Right atrium auricular region (tissue), 2 donors: ENCODE data around the gene COASY. TPM values are rescaled to one million over a fixed set of nuclear protein-coding genes. Genes with fewer than 3 reads are reported as not detected.

Experiments used
- DNase-seq: peaks from one replicate; pipeline ENCODE4 v3.0.0-alpha.2; 2019; ENCODE audit warnings: low spot score
- H3K27ac ChIP-seq, 2 donors: fragments of 200-600 bp; sonication (generic); 1 replicate in 1 of 2; 2 replicates in 1 of 2; pipeline ENCODE4 v1.5.1; 2016 to 2019
- H3K27me3 ChIP-seq, 2 donors: fragments of 200-600 bp; sonication (generic); one replicate each; pipeline versions ENCODE4 v1.5.1 to v1.6.0; 2017 to 2019
- H3K36me3 ChIP-seq: fragments of 200-600 bp; sonication (generic); one replicate; pipeline ENCODE4 v1.5.1; 2016
- H3K4me1 ChIP-seq, 2 donors: fragments of 200-600 bp; sonication (generic); one replicate each; pipeline versions ENCODE4 v1.5.1 to v1.6.0; 2017 to 2019
- H3K4me3 ChIP-seq, 2 donors: fragments of 200-600 bp; sonication (generic); 1 replicate in 1 of 2; 2 replicates in 1 of 2; pipeline ENCODE4 v1.5.1; 2017 to 2019; ENCODE audit warnings: mild to moderate bottlenecking in 1 of 2, moderate library complexity in 1 of 2
- H3K9me3 ChIP-seq, 2 donors: fragments of 200-600 bp; sonication (generic); one replicate each; pipeline ENCODE4 v1.5.1; 2019
- total RNA-seq, 2 donors: library from RNA; depleted of rRNA; stranded (reverse); fragments of >200 nt; gene quantifications; one replicate each; pipeline ENCODE4 v1.1.0, GENCODE V29; 2016
- TF ChIP-seq, protein P1 (sequence below), 2 donors: fragments of 200-600 bp; sonication (generic); IDR thresholded peaks; one replicate each; pipeline ENCODE4 v1.5.1; 2019; ENCODE audit warnings: antibody characterized with exemption in 2 of 2

The COASY gene
- total RNA-seq, 2 donors from 2014 or later, result 18.1 to 19.0 TPM

DNA sequence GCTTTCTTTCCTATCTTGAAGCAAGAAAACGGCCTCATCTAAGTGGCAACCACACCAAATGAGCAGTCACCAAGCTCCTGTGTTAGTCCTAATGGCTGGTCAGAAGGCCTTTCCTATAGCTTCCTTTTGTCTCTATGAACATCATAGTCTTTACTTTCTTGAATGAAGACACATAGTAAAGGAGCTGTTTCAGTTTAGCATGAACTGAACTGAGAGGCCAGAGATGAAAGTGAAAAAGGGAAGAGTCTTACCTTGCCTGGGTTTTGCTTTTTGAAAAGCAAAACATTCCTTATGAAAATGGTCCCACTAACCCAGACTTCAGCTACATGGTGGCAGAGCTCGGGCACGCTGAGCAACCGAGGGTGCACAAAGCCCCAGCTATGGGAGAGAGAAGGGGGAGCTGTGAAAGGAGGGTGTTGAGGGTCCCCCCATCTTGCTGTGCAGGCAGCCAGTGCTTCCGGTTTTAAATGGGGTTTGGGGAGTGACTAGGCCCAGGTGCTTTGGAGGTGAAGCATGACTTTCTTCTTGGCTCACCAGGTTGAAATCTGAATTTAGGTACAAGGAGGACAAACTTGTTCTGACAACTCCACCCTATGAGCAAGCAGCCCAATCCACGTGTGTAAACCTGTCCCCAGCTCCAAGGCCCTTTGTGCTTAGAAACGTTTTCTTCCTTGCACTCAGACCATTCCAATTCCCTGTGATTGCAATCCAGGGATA is 24.7 kb downstream of the COASY start:
- H3K27ac ChIP-seq, result no peak overlapping the region
- TF ChIP-seq, protein P1, sequence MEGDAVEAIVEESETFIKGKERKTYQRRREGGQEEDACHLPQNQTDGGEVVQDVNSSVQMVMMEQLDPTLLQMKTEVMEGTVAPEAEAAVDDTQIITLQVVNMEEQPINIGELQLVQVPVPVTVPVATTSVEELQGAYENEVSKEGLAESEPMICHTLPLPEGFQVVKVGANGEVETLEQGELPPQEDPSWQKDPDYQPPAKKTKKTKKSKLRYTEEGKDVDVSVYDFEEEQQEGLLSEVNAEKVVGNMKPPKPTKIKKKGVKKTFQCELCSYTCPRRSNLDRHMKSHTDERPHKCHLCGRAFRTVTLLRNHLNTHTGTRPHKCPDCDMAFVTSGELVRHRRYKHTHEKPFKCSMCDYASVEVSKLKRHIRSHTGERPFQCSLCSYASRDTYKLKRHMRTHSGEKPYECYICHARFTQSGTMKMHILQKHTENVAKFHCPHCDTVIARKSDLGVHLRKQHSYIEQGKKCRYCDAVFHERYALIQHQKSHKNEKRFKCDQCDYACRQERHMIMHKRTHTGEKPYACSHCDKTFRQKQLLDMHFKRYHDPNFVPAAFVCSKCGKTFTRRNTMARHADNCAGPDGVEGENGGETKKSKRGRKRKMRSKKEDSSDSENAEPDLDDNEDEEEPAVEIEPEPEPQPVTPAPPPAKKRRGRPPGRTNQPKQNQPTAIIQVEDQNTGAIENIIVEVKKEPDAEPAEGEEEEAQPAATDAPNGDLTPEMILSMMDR (IDR thresholded peaks at IDR 0.05), result no peak
- peaks cover 96% of the 10 kb centered on the region for H3K36me3 ChIP-seq

DNA sequence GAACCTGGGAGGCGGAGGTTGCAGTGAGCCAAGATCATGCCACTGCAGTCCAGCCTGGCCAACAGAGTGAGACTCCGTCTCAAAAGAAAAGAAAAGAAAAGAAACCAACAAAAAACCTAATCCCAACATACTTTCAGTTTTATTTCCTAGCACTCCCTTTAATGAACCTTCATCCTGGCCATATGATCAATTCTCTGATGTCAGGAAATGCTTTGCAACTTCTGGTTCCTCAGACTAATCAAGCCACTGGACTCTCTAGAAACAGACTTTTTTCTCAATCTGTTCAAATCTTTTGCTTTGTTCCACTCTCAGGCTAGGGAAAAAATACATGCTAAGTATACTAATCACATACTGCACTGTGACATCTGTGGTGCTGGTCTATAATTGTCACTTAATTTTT is 28.9 kb downstream of the COASY start:
- no peak overlapping the region for H3K27ac ChIP-seq
- TF ChIP-seq, protein P1 (IDR thresholded peaks at IDR 0.05), result no peak

More for the DNA sequence above, 24.7 kb downstream of the COASY start:
- no peak overlapping the region for H3K4me3 ChIP-seq
- peaks cover 0 to 5% of the 10 kb centered on the region in 2 donors for H3K4me1 ChIP-seq
- DNase-seq, result no peak
- H3K9me3 ChIP-seq, result no peaks in the 10 kb centered on the region
- no peaks in the 10 kb centered on the region for H3K27me3 ChIP-seq

DNA sequence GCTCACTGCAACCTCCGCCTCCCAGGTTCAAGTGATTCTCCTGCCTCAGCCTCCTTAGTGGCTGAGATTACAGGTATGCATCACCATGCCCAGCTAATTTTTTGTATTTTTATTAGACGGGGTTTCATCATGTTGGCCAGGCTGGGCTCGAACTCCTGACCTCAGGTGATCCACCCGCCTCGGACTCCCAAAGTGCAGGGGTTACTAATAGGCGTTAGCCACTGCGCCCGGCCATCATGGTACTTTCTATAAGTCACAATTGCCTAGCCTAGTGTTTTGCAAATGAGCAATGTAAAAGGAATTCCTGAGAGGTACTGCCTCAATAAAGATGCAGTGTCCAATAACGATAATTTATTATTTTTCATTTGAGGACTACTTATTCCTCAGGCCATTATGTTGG is 29.5 kb downstream of the COASY start:
- TF ChIP-seq, protein P1 (IDR thresholded peaks at IDR 0.05), result no peak
- no peak for DNase-seq
- no peaks in the 10 kb centered on the region for H3K9me3 ChIP-seq
- H3K36me3 ChIP-seq, result peaks cover 56% of the 10 kb centered on the region
- no peak overlapping the region for H3K4me3 ChIP-seq
- no peak overlapping the region for H3K27ac ChIP-seq
- no peaks in the 10 kb centered on the region for H3K4me1 ChIP-seq
- no peaks in the 10 kb centered on the region for H3K27me3 ChIP-seq

More for the DNA sequence above, 28.9 kb downstream of the COASY start:
- Histone ChIP-seq H3K4me3 (no peak overlapping the region), H3K4me1 (peaks cover 0 to under 1% of the 10 kb centered on the region in 2 donors), H3K27me3 (no peaks in the 10 kb centered on the region), H3K36me3 (peaks cover 59% of the 10 kb centered on the region), H3K9me3 (no peaks in the 10 kb centered on the region)
- DNase-seq, result no peak

DNA sequence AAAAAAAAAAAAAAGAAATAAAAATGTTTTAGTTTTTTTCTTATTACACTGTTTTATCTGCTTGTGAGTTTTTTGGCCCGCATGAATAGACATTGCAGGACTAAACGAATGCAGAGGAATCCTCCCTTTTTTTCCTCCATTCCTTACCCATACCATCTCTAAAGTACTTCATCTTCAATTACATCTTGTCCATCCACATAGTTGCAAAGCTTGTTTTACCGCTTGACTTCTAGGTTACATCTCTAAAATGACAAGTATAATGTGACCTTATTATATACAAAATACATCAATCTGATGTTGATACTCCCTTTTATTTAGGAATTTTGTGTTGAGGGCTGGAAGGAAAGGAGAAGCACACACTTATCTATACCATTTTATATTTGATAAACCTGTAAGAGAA is 34.4 kb downstream of the COASY start:
- Histone ChIP-seq H3K27me3 (no peaks in the 10 kb centered on the region), H3K36me3 (peaks cover 11% of the 10 kb centered on the region), H3K9me3 (no peaks in the 10 kb centered on the region), H3K4me1 (peaks cover 0 to 12% of the 10 kb centered on the region in 2 donors), H3K4me3 (no peak overlapping the region), H3K27ac (no peak overlapping the region)
- TF ChIP-seq, protein P1 (IDR thresholded peaks at IDR 0.05), result no peak
- no peak for DNase-seq

DNA sequence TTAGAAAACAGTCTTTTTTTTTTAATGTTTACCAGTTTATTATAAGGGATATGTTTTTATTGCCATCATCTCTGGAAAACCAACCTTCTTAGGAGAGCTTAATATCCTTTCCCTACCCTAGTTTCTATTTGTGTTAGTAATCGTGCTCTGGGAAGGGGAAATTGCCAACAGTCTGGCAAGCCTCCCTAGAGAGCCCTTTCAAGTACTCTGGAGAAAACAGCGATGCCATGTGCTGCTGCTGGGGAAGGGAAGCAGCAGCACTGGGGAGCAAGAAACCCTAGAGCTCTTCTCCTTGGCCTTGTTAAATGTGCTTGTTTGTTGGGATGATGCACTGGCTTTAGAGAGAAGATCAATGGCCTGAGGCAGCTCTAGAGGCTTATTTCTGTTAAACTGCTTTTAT is 37.0 kb downstream of the COASY start:
- TF ChIP-seq, protein P1 (IDR thresholded peaks at IDR 0.05), result no peak
- H3K27ac ChIP-seq, result no peak overlapping the region
- peaks cover 4% of the 10 kb centered on the region for H3K36me3 ChIP-seq
- H3K4me3 ChIP-seq, result no peak overlapping the region
- peaks cover 0 to 12% of the 10 kb centered on the region in 2 donors for H3K4me1 ChIP-seq
- no peaks in the 10 kb centered on the region for H3K27me3 ChIP-seq
- no peak for DNase-seq
- no peaks in the 10 kb centered on the region for H3K9me3 ChIP-seq

DNA sequence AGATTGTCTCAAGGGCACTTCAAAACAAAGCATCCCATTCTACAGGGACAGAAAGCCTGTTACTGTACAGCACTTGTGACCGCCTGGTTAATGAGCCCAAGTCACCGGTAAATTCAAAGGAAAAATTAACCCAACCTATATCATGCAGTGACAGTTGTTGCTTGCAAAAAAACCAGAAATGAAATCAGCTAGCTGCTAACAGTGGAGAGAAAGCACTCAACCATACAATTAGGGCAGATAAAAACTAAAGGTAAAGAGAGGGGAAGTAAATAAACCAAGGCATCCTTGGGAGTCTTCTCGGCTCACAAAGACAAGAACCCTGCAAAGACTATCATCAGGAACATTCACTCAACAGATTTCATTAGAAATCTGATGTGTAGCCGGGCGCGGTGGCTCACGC is 41.4 kb downstream of the COASY start:
- DNase-seq, result no peak
- H3K9me3 ChIP-seq, result no peaks in the 10 kb centered on the region
- H3K4me1 ChIP-seq, result peaks cover 0 to 47% of the 10 kb centered on the region in 2 donors
- H3K4me3 ChIP-seq, result no peak overlapping the region
- H3K27ac ChIP-seq, result no peak overlapping the region
- TF ChIP-seq, protein P1 (IDR thresholded peaks at IDR 0.05), result no peak
- H3K27me3 ChIP-seq, result no peaks in the 10 kb centered on the region
- H3K36me3 ChIP-seq, result no peaks in the 10 kb centered on the region
